Fibroblast of gingiva (primary cell): Measurements from ENCODE around the gene SLC38A8.

Experiments
- DNase-seq: peaks from one replicate; pipeline ENCODE4 v3.0.0-alpha.2; 2011; ENCODE audit warnings: low read depth

Gene SLC38A8

DNA sequence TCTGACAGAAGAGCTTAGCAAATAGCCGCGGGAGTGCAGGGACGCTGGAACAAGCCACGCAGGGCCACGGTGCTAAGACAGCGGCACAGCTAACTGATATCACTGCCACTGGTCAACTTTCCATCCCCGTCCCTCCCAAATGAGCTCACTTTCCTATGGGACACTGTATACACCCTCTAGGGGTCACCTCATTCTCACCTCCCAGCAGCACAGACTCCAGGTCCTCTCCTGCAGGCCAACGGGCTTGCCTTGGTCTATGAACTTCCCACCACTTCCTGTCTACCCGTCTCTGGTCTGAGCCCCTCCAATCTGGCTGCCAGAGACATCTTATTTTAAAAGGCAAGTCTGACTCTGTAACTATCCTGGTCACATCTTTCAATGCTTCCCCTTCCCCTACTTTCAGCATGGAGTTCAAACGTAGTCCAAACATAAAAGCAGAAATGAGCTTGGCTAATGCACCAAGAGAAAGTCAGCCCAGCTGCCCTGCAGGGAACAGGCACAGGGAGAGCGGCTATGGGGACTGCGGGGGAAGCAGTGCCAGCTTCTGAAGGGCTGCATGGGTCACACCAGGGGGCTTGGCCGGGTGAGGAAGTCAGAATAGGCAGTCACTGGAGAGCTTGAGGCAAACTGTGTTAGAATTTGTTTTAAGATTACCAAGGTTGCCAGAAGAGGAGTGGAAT, 26.3 kb upstream of the SLC38A8 start:
- no peak for DNase-seq

DNA sequence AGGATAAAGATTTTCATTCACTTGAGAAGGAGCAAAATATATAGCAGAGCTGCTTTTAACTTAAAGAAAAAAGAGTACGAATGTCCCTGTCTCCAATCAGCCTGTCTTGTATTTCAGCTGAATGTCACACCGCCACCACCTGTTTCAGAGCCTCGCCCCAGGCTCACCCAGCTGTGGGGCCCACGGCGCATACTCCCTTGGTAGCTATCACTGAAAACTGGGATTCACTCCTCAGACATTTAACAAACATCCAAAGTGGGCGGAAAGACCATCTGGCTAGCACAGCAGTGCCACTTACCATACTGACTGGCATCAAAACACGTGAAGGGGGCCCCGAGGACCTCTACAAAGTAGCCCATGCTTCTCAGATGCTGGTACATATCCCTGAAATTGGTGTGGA, 25.4 kb upstream of the SLC38A8 start:
- no peak for DNase-seq

DNA sequence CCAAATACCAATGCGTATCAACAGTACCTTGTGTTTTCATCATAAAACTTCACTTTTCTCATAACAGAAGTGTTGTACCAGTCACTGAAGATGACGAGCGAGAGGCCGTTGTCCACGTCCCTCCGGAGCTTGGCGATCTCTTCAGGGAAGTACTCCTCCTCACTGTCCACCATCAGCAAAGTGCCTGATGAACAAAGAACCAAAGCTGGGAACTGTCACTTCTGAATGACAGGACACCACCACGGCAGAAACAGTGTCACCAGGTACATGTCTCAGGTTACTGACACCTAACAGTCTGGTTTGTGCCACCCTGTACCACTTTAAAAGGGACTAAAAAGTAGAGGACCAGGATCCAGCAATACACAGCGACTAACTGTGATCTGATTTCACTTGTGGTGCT, 25.0 kb upstream of the SLC38A8 start:
- no peak for DNase-seq

DNA sequence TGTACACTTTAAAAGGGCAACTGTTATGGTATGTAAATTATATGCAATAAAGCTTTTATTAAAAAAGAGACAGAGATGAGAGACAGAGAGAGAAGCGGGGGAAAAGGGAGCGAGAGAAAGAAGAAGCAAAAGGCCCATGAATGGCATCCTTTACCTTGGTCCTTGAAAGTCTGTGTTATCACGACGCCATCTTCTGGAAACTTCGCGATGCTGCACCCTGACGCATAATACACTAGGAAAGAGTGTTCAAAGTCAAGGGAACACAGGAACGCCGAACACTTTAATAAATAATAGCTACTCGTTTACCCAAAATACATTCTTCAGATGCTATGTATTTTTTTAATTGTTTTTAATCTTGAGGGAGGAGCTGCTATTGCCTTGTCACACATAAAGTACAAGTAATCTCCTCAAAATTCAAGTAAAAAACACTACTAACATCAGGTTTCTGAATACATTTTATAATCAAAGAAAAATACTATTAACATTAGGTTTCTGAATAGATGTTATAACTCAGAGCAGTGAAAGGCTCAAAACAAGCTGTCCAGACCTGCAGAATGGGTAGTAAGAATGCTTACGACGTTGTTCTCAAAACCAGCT, 23.0 kb upstream of the SLC38A8 start:
- peak; percentile 40 for DNase-seq

DNA sequence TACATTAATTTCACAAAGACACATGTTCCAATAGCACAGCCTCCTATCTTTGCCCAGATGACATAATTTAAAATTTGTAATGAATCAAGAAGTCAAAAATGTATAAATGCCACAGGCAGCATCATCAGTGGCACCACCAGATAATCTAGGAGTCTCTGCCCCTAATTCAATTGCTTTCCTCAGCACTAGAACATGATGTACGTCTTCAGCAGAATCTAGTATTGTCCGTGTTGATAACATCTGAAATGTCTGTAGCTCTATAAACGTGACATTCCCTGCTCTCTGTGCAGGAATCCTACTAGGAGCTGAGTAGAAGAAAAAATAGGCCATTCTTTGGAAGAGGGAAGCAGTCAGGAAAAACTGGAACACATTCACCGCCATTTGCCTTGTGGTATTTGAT, 21.4 kb upstream of the SLC38A8 start:
- DNase-seq: no peak

DNA sequence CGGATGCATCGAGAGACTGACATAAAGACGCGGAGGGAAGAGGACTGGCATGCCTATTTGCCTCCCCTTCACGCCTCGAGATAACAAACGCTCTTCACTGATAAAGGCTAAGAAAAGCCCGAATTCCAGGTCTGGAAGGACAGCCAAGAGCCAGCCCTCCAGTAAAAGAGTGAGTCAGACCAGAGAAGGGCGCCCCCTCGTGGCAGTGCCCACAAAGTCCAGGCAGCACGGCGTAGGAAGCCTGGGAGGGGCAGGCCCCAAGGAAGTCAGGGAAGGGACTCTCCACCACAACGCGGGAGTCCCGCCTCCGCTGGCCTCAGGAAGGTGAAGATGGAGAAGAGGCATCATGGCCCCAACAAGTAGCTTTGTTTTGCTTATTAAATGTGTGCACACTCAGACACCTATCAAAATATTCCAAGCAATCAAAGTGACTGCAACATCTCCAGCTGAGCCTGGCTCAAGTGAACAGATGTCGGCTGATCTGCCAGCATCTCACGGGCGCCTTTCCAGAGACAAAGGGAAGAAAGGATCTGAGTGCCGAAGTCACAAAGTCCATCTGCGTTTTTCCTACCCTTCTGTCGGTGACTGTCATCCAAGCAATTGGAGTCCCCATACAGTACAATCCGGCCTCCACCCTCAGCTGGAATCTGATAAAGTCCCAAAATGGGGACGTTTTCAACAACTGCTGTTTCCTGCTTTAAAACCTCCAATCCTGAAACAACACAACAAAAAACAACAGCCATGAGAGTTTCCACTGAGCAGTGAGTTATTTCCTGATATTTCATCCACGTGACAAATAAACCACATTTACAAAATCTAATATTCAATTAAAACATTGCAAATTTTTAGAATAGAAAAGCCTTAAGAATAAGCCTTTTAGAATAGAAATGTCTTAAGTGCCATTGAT, 20.4 kb upstream of the SLC38A8 start:
- DNase-seq: peak; percentile 59

DNA sequence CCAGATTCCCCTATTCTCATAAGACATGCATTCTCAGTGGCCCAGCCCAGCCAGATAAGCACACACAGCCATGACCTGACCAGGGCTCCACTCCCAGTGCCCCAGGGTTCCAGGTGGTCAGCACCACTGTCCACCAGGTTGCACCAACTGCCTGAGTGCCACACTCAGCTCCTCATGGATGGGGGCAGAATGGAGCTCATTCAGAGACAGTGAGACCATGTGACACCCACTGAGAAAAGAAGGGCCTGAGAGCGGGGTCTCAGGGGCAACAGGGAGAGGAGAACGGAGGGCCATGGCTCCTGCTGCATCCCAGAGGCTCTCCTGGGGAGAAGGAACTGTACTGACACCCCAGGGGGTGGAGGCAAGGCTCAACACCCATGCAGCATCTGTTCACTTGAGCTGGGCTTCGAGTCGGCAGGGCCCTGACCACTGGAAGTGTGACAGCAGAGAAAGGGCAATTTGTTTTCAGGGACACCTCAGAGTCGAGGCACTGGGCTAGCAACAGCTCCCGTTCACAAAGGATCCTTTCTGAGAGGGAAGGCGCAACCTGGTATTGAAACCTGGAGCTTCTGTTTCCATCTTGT, 18.7 kb upstream of the SLC38A8 start:
- DNase-seq: no peak

DNA sequence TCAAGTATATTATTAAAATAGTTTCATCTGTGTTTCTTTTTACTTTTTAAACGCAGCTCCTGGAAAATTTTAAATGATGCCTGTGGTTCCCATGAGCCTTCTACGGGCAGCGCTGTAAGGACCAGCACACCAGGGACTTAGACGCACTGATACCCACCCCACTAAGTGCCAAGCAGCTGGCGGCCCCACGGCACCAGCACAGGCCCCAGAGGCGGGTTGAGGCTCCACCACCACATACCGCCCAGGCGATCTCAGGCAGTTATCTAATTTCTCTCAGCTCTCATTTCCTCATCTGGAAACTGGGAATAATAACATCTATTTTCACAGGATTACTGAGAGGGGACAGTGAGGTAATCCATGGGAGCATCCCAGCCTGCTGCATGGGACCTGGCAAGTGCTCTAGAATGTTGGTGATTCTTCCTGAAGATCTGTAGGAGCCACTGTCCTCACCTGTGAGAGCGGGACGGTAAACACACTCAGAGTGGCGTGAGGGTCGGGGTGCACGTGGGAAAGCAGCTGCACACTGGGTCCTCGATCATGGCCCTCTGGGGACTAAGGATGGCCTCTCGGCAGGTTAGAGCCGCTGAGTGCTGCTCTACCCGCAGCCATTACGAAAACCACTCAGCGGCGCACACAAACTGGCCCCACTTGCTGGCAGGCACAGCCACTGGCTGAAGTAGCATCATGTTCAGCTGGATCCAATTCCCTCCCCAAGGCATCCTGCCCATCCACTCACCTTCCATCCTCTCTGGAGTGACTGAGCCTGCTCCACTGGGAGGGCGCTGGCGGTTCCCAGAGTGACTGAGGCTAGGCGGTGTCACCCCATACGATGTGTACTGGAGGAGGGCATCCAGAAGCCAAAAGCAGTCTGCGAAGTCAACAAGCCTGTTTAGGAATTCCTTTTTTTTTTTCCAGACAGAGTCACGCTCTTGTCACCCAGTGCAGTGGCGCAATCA, 17.6 kb upstream of the SLC38A8 start:
- DNase-seq: no peak

DNA sequence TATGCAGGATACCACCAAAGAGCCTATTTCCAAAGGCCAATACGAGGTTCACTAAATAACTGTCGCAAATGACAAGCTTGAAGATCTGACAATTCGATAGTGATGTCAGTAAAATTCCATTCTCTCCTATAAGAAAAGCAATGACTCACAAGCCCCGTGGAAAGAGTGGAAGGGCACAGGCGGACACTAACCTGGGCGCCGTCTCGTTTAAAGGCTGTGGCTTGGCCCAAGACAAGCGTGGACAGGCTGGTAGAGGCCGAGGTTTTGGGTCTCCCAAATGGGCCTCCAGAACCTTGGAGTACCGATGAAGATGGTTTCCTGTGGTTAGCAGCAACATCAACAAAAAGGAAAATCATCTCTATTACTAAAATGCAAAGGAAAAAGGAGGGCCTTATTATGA, 16.5 kb upstream of the SLC38A8 start:
- no peak for DNase-seq

DNA sequence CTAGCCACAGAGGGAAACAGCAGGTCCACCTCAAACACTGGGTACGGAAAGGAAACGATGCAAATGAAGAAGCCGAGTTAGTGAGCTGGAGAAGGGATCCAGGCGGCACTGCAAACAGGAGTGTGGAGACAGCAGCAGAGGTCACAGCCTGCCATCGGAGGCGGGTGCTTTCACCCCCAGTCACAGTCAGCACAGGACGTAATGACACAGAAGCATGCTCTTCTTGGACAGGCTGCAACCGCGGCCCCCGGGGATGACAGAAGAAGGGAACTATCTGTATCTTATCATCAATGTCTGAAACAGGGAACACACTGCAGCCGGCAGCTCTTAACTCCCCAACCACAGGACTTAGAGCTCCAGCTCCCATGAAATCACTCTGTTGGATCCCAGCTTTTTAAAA, 16.1 kb upstream of the SLC38A8 start:
- DNase-seq: no peak

DNA sequence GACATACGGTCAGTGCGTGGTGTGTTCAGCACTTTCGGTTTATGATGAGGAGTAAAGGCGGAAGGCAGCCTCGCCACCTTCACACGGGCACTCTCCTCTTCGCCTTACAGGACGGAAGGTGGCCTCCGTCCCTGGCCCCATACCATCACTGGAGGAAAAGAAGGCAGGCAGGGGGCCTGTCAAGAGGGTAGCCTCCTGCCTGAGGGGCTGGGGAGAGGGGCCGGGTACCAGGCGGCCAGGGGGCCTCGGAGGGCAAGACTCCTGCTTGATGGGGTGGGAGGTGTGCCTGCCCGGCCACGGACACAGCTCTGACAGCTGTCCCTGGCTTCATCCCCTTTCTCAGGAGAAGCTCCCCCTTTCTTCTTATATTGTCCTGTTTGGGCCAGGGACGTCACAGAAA, 15.6 kb upstream of the SLC38A8 start:
- DNase-seq: no peak

DNA sequence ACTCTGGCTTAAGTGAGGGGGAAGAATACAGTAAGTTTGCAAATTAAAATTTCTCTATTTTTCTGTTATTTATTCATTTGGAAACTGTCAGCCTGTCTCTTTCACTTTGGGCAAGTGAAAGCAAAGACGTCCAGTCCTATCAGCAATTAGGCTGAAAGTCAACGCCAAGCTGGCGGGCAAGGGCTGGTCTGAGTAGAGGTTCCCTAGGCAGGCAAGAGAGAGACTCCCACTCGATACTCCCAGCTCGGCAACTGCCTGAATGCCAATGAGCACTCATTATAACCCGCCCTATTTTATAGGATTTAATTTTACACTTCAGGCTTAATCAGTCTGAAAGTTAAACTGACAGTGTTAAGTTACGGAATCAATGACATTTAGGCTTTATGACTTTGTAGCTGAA, 14.3 kb upstream of the SLC38A8 start:
- no peak for DNase-seq

DNA sequence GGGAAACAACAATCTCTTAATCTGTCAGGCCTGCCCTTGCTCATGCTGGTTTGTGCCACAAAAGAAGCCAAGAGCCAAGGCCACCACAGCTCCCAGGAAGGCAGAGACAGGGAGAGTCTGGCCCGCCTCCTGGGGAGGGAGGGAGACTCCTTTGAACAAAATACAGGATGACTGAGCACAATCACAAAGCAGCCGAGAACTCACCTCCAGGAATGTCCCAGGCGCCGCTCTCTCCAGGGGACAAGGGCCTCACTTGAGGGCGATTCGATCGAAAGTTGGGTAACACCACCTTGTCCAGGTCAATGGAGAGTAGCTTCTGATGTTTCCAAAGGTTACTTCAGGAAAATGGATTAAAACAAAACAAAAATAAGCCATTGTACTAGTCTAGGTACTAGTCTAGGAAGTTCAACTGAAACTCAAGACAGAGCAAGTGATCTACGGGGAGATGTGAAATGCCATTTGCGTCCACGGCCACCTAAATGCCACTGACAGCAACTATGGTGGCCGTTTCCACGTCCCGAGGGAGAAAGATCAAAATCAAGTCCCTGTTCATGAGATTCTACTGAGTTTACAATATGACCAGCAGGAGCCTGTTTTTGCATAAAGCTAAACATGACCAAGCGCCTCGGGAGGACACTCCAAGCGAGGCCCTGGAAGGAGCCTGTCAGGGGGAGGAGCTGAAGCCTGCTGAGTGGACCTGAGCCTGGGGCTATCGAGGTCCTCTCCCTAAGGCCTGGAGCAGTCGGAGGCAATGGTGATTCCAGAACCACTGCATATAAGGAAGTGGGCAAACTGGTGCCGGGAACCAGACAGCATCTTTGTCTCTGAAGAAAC, 13.4 kb upstream of the SLC38A8 start:
- no peak for DNase-seq

DNA sequence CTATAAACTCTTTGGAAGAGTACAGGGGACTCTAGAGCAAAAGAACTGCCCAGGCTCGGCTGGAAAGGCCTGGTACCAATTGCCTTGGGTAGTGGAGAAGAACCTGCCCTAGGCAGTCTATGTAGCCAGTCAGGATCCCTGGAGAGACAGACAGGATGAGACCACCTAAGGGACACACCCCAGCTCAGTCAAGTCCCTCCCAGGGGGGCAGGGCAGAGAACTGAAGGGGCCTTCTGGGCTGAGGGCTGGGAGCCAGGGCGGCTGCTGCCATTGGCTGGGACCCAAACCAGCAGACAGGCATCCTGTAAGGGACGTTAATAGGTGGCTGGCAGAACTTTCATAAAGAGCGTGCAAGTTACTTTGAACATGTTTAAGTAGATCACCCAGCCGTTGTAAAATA, 12.8 kb upstream of the SLC38A8 start:
- DNase-seq: no peak

DNA sequence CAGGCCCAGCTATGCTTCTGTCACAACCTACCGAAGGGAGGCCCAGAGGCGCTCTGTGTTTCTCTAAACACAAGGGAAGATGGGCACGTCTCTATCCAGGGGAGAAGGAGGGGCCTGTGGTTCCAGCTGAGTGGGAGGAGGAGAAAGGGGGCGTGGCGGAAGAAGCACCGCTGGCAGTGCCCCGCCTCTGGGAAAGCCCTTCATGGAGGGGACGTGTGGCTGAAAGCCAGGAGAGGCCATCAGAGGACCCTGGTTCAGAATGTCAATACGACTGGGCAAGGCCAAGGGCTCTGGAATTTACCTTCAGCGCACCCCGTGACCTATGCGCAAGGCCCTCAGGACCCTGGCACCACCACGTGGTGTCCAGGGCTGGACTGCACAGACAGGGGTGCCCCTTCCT, 12.3 kb upstream of the SLC38A8 start:
- no peak for DNase-seq

DNA sequence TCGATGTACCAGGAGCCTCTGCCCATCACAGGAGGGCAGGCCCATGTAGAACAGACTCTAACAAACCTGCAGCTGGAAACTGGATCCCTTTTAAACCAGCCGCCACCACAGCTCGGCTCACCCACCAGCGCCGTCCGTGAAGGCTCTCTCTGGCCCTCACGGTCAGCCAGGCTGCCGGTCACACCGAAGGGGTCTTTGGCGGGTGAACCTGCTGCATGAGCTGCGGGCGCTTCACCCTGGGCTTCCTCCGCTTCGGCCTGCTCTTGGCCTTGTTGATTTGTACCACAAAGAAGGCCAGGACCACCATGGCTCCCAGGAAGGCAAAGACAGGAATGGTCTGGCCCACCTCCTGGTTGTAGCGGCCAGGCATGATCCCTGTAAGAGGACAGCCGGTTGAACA, 11.7 kb upstream of the SLC38A8 start:
- DNase-seq: no peak

DNA sequence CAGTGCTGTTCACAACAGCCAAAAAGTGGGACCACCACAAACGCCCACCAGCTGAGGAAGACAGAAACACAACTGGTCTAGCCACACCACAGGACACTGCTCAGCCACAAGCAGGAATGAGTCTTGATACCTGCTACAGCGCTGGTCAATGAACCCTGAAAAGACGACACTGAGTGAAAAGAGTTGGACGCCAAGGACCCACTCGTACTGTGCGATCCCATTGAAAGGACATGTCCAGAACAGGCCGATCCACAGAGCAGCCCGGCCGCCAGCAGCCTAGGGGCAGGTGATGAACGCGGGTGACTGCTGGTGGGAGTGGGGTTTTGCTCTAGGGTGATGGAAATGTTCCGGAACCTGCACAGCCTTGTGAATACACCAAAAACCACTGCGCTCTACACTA, 10.6 kb upstream of the SLC38A8 start:
- DNase-seq: no peak

DNA sequence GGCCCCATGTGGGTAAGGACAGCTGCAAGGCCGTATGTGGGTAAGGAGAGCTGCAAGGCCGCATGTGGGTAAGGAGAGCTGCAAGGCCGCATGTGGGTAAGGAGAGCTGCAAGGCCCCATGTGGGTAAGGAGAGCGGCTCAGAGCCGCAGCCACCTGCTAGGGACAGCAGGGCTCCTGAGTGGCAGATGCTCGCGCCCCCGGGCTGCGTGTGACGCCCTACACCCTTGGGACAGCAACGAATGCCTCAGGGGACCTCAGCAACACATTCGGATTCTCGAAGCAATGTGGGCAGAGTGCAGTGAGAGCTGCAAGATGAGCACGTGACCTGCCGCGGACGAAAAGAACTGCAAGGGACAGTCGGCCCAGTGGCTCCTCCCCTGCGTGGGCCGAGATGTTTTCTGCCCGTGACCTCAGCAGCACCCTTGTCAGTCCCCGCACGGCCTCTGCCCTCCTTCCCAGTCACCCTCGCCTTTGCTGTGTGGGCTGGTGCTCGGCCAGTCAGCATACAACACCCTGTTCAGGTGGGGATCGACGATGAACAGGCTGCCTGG, 9.6 kb upstream of the SLC38A8 start:
- DNase-seq: no peak

DNA sequence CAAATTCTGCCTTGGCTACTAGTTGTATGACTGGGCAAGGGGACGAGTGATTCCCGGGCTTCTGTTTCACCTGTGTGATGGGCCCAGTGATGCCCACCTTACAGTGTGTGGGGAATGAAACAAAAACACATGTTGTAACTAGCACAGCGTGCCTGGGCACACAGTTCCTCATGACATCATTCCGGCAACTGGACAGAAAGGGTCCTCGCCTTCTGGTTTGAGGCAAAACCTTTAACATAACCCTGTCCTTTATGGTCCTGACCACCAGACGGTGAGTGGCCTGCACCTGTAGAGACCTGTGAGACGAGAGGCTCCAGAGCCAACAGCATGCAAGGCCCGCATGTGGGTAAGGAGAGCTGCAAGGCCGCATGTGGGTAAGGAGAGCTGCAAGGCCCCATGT, 7.7 kb upstream of the SLC38A8 start:
- DNase-seq: no peak

DNA sequence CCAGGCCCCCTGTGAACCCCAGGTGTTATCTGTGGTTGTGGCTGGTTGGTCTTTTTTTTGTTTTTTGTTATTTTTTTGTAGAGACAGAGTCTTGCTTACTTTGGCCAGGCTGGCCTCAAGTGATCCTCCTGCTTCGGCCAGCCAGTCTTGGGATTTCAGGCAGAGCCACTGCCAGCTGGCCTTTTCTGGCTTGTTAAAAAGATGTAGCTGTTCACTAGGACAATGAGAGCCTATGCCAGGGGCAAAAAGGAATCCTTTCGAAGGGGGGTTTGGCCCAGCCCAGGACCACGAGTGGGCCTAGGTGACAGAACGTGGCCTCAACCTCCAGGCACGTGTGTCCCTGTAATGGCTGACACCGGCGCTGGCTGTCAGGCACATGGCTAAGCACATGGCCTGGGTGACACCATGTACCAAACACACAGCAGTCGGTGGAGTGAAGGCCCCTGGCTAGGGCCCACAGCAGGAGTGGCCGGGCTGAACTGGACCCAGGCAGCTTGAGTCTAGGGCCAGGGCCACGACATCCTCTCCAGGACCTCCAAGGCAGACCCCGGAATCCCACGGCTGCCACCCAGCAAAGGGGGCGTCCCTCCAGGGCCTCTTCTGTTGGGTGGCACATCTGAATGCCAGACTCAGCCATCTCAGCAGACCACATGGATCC, 6.9 kb upstream of the SLC38A8 start:
- DNase-seq: no peak
